ENCODE data around the gene TMEM115.

TMEM115 gene

DNA sequence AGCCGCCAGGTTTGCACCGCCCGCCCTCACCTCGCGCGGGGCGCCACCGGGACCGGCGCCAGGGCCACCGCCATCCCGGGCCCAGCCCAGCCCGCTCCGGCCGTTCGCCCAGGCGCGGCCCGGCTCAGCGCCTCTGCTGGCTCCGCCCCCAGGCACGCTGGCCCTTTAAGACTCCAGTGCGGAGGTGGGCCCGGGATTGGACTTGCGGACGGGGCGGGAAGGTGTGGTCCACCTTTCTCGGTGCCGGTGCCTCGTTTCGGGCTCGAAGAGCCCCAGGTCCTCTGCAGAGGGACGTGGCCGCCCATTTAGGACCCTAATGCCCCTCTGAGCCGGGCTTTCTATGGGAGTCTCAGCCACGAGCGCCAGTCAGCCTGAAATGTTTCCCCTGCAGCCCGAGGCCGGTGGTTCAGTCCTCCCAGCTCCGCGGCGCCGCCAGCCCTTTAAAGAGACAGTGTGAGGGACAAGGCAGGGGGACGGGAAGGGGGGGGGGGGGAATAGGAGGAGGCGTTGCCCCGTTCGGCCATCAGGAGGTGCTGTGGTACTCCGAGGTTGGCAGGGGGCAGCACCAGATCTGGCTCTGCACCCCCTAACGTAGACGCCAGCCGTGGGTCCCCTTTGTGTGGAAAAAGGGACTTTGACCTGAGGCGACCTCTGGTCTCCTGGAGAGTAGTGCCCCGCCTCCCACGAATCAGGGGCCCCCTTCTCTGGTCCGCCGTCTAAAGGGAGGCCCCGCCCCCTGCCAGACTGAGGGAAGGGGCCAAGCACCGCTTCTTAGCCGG lies 37.8 kb downstream of the TMEM115 start:
- TF ChIP-seq, protein P1, sequence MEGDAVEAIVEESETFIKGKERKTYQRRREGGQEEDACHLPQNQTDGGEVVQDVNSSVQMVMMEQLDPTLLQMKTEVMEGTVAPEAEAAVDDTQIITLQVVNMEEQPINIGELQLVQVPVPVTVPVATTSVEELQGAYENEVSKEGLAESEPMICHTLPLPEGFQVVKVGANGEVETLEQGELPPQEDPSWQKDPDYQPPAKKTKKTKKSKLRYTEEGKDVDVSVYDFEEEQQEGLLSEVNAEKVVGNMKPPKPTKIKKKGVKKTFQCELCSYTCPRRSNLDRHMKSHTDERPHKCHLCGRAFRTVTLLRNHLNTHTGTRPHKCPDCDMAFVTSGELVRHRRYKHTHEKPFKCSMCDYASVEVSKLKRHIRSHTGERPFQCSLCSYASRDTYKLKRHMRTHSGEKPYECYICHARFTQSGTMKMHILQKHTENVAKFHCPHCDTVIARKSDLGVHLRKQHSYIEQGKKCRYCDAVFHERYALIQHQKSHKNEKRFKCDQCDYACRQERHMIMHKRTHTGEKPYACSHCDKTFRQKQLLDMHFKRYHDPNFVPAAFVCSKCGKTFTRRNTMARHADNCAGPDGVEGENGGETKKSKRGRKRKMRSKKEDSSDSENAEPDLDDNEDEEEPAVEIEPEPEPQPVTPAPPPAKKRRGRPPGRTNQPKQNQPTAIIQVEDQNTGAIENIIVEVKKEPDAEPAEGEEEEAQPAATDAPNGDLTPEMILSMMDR (IDR thresholded peaks at IDR 0.05), result peak; percentile 63

DNA sequence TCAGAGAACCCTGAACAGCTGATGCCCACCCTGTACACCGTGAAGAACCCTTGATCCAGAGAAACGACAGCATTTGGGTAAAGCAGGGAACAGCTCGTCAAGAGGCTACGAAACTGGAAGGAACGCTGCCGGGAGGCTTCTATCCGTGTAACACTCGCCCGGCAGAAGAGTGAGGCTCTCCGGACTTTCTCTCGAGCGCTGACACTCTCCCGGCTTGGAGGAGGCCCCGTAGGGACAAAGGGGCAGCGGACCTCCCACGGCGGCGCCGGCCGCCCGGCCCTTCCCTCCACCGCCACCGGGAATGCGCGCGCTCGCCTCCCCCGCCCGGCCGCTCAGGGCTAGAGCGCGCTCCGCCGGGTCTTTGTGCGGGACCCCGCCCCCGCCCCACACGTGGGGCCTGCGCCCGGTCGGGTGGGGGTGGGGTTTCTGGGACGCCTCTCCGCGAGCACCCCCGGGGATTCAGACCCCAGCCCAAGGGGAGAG lies 38.4 kb downstream of the TMEM115 start:
- TF ChIP-seq, protein P1 (IDR thresholded peaks at IDR 0.05), result no peak

DNA sequence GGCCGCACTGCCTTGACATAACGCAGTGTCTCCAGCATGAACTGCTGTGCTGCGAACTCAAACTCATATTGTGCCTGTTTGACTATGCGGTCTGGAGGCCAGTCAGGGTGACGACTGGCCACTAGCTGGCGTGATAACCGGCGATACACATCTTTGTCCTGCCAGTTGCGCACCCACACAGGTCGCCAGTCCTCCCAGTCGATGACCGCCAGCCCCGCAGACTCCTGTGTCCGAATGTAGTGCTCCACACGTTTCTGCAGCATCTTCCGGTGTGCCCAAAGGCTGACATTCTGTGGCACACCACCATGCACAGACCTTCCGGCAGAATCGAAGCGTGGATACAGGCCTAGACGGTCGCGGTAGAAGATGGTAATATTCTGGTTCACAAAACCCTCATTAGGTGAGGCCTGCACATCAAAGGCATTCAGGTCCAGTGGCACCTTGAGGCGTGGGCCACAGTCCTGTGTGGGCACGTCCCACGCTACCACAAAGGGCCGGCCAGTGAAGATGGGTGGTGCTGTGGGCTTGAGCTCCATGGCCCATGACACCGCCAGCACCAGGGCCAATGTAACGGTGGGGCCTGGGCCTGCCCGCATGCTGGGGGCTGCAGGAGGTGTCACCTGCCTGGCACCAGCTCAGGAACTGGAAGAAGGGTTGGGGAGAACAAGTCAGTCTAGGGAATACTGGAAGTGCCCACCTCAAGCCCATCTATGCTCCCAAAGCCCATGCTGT lies 39.3 kb downstream of the TMEM115 start:
- TF ChIP-seq, protein P1 (IDR thresholded peaks at IDR 0.05), result no peak

DNA sequence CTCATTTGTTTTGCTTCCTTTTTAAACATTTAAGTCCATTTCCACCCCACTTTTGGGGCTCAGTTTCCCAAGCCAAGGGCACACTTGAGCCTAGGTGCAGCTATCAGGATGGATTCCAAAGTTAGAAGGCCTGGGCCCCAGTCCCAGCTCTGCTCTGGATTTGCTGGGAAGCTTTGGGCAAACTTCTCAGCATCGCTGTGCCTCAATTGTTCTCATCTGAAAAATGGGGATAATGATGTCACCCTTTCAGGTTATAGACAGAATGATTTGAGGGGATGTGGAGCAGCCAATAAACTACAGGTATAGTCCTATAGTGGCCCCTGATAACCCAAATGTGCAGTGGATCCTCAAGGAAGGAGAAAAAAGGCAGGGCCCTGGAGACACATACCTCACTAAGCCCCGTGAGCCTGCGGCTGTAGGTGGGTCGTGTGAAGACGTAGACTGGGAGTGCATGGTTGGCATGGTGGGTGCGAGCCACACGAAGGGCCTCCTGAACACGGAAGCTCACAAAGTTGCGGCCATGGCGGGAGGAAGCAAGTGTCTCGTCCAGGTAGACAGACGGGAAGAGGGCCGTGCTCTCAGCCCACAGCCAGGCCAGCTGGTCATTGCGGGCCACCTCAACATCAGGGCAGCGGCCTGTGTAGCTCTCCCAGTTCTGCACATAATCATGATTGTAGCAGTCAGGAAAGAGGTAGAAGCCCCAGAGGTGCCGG lies 40.0 kb downstream of the TMEM115 start:
- TF ChIP-seq, protein P1 (IDR thresholded peaks at IDR 0.05), result no peak

DNA sequence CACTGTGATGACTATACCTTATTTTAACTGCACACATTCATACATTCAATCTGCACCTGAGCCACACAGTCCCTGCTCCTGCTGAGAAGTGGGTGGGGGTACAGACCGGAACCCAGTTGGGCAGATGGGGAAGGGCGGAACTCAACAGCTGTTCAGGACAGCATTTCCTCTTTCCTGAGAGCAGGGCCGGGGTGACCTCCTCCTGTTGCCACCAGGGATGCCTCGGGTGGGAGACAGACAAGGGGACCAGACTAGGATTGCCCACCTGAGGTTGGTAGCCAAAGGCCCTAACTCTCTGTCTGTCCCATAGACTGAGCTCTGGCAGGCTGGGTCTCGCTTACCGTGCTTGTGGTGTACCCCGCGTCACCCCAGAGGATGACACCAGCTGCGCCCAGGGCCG lies 40.7 kb downstream of the TMEM115 start:
- TF ChIP-seq, protein P1 (IDR thresholded peaks at IDR 0.05), result no peak

DNA sequence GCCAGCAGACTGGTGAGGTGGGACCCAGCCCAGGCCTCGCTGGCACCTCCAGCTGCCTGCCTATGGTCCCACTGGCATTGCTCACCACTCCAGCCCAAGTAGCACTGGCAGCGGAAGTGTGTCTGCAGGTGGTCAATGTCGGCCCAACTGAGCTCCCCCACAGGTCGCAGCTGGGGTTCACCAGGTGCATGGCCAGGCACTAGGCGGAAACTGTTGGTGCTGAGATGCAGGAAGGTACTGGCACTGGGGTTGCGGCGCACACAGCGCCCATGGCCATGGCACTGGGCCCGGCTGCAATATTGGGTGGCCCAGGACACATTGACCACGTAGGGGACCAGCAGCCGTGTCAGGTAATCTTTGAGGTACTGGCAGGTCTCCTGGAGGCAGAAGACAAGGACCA lies 41.2 kb downstream of the TMEM115 start:
- TF ChIP-seq, protein P1 (IDR thresholded peaks at IDR 0.05), result no peak

DNA sequence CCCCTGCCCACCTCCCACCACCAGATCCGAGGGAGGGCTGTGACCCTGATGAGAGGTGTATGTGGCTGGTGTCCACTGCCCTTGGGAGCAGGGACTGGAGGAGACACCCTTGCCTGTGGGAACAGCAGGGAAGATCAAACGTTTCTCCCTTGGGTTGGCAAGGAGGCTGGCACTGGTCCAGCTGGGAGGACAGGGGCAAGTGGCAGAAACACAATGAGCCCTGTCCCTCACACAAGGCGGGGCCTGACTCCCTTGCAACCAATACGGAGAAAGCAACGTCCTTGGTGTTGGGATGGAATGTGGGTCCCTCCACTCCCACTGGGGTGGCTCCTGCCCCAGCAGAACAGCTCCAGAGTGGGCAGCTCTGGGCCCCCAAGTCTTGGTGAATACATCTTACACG lies 42.0 kb downstream of the TMEM115 start:
- TF ChIP-seq, protein P1 (IDR thresholded peaks at IDR 0.05), result no peak
